Kidney capillary endothelial cell (primary cell): Measurements from ENCODE around the gene RND3.

Experiments
- DNase-seq: peaks from one replicate; pipeline ENCODE4 v3.0.0-alpha.2; 2018; ENCODE audit warnings: low spot score

RND3 gene

GRCh38 chr2:150494234-150494945 lies 6.9 kb upstream of the RND3 start:
- DNase-seq: no peak

- DNase-seq: no peak
These were observed 4.5 kb upstream of the RND3 start for GRCh38 chr2:150491943-150492342.

- DNase-seq: no peak
These were observed 4.0 kb upstream of the RND3 start for GRCh38 chr2:150491430-150491829.

DNA sequence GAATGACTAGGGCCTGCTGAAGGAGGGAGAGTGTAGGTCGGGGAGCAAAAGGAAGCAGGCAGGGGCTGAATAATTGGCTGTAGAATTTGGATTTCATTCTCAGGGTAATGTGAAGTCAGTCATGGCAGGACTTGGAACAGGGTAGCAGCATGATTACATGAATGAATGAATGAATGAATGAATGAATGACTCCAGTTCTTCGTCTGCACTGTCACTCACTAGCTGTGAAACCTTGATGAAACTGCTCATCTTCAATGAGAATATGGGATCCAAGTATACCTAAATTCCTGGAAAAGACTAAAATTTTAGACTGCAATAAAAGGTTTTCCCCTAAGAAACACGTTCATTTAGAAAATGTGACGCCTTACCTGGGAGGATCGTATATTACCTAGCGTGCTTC lies 3.0 kb upstream of the RND3 start:
- DNase-seq: no peak

- DNase-seq: no peak
These were observed 655 bp downstream of the RND3 start for GRCh38 chr2:150486539-150487484.

DNA sequence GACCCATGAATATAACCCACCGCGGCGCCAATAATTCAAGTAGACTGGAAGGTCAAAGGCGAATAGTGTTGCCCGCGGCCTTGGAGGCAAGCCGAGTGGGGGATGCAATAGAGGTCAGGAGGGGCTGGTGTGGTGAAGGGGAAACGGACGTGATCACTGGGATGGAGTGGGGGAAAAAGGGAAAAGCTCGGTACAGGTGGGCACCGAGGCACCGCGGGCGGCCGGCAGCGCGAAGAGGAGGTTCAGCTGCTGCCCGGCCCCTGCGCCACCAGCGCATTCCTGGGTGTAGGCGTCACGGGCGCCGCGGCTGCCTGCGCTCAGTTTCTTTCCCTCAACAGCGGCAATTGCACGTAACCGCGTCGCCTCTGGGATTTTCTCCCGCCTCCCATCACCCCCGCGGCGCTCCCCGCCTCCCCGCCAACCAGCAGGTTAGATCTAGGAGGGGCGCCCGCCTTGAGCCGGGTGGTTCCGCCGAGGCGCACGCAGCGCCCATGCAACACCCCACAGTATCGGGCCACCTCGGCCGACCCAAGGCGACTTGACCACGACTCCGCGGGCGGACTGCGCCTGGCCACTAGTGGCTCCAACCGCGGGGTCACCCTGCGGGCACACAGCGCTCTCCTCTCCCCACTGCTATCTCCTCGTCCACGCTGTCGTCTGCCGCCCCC lies 1.5 kb downstream of the RND3 start:
- DNase-seq: no peak

DNA sequence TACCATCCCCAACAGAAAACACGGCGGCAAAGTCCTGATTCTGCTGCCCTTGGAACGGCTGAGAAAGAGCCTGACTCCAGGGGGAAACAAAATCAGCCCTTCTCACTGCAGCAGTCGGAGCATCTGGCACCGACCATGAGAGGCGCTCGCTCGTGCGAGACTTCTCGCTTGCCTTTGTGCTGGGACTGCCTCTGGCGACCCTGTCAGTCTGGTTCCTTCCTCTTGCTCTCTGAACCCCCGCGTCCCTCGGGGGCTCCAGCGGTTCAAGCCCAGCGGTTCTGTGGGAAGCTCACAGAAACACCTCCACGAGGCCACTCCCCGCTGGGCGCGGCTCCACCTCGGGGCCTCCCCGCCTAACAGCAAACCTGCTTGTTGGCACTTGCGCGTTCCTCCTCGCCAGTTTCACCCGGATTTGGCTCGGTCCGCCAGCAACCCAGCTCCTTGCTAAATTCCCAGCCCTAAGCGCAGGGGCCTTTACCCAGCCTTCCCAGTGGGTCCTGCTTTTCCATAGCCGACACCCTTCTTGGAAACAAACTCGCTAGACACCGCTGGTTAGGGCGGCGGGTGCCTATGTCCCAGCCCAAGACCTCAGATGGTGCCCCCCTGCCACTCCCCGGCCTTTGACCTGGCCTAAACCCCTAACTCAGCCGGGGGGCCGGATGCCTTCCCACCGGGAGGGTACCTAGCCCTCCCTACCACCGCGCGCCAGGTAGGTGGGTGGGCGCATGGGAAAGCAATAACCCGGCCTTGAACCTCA lies 2.2 kb downstream of the RND3 start:
- DNase-seq: no peak

GRCh38 chr2:150484461-150485021 lies 2.9 kb downstream of the RND3 start:
- DNase-seq: no peak

DNA sequence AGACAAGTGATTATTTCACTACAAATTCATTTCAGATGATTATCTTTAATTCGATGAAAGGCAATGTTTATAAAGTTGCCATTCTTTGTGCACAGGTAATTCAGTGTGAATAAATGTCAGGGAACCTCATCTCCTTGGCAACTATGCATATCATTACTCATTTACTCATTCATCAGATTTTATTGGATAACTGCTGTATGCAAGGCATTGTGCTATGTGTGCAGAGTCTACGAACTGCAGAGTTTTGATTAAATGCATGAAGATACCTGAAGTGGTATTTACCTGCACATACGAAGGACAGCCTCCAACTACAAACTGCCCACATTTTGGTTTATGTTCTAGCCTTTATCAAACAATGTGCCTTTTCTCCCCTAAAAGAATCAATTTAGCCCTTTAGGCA lies 3.5 kb downstream of the RND3 start:
- no peak for DNase-seq

DNA sequence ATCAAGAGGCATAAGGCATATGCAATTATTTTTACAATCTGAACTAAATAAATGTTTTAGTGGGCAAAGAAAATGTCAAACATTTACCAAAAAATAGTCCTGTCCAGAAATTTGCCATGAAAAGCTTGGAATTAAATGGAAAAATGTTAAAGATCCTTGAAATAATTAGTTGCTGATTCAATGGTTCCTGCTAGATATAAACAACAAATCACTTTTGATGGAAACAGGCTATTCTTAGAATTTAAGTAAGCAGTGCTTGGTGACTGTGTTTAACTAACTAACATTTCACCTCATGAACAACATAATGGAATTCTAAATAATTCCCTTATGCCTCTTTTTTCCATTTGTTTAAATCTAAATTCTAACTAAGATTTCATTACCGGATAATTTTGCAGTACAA lies 3.9 kb downstream of the RND3 start:
- no peak for DNase-seq

DNA sequence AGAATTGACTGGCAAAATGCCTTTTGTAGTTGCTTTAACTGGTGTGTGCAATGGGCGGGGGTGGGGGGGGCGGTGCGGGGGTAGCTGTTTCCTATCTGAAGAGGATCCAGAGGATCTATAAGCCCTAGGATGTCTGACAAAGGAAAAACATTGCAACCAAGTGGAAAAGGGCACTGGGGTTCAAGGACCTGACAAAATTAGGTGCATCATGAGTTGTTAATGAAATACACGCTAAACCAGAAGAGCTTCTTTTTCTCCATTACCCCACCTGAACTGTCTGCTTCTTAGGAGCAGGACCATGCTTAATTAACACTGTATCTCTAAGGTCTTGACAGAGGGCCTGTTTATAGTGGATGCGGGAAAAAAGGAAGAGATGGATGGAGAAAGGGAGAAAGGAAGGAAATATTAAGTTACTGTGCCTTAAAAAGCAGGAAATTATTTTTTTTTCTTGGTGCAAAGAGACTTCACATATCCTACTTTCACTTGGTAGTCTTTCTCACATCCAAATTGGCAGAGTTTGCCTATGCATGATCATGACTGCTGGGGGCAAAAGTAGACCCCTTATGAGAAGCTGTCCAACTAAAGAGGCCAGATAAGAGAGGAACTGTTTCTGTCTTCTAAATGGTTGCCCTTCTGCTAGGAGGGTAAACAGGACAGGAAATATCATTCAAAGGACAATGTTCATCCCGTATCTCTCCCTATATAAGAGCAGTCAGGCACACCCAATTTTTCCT lies 4.6 kb downstream of the RND3 start:
- no peak for DNase-seq

- DNase-seq: no peak
These were observed 5.4 kb downstream of the RND3 start for GRCh38 chr2:150482111-150482510.

- DNase-seq: no peak
These were observed 6.3 kb downstream of the RND3 start for GRCh38 chr2:150480971-150481830.

DNA sequence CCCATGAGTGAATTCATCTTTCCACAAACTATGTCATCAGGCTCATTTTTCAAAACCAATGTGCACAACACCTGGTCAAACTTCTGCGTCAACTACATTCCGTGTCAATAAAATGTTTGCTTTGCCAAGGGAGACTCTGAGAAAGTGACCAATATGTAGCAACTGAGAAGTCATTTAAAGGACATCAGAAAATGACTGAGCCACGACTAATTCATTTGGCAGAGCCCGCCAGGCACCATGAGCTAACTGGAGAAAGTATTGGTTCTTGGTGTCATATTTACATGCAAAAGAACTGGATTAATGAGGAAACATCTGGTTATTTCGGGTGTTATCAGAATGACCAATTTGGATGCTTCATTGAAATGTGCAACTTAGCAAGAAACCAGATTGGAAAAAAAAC lies 7.2 kb downstream of the RND3 start:
- no peak for DNase-seq

- no peak for DNase-seq
These were observed 8.2 kb downstream of the RND3 start for GRCh38 chr2:150479075-150479915.

DNA sequence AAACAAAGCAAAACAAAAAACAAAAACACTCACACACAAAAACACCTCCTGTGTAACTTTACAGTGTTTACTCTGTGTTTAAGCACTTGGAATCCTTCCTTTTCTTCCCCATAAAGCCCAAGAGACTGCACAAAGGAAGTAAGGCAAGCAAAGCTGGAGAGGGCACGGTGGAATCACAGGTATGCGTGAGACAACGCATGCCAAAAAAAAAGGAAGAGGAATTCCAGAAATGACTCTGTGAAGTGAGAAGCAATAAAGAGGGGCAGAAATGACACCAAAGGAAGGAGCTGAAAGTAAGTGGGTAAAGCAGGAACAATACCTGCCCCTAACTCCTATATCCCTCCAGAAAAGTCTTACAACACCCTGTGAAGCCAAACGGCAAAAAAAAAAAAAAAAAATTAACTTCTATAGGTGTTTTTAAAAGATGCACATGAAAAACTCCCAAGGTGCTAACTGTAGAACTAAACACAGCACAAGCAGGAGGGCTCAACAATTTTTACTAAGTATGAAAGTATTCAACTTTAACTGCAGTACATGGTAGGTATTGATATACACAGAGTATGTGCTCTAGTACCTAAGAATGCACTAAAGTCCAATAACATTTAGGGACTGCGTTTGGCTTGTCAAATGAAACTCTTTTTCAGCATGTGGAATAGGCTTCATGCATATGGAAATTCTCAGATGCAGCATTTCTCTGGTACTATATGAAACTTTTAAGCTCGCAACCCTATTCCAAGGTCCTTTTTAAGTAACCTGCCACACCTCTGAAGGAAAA lies 9.1 kb downstream of the RND3 start:
- no peak for DNase-seq

DNA sequence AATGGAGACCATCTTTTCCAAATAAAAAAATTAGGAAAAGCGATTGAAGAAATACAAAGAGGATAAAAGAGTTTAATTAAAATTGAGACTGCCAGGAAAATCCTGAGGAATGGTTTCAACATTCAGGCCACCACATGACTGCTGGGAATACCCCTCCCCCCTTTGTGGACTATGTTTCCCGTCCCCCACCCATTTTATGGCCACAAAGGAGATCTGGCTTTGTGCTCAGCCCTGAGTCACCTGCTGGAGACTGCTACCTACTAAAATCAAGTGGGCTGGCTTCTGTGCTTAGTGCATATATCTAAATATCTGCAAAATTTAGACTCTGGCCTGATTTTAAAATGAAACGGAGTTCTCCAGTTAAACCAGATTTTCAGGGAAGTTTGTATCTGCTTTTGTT lies 10.1 kb downstream of the RND3 start:
- DNase-seq: no peak

DNA sequence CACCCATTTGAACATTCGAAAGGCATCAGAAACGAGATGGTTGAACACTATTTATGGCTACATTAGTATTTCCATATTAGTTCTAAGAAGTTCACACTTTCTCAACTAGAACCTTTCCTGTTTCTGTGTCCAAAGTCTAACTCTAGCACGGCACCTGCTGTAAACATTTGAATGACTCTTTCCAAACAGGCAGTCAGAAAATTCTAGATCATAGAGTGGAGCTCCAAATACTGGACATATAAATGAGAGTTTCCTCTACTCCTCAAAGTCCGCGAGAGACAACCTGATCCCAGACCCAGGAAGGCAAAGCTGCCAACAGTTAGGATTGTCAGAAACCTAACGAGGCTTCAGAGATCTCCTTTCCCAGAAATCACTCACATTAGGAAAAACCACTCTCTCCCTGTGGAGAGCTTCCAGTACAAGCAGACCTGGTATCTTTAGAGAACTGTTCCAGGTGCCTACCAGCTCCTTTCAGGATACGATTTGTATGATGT lies 10.6 kb downstream of the RND3 start:
- no peak for DNase-seq
